GM19455 (cell line): ENCODE results near the gene TRAPPC3.
A peak's percentile ranks its signal among the peaks of the same experiment; 100 is the strongest.
"Not testable (repeated sequence)": the region's sequence is repeated elsewhere in the genome, so short reads cannot be mapped to it uniquely, and the experiment has no call there.

Source experiments
- ATAC-seq: cut with Tn5 transposase; IDR thresholded peaks from one replicate; pipeline ENCODE4 v1.9.1; 2021; ENCODE audit not compliant: unreplicated experiment

The TRAPPC3 gene

GRCh38 chr1:36149237-36149972 lies at the start of gene TRAPPC3:
Gene TRAPPC3, minus strand, starts transcription at chr1:36149486. Its CDS starts 108 bp downstream, at chr1:36149378.
- peak; percentile 80 for ATAC-seq

GRCh38 chr1:36198641-36199040 lies 49.4 kb upstream of the TRAPPC3 start:
- ATAC-seq = no peak

GRCh38 chr1:36196805-36197204 lies 47.5 kb upstream of the TRAPPC3 start:
- not testable (repeated sequence) for ATAC-seq

- ATAC-seq = peak; percentile 73
Measured at GRCh38 chr1:36187800-36188593, 38.7 kb upstream of the TRAPPC3 start.

- ATAC-seq = no peak
Measured at GRCh38 chr1:36183309-36183856, 34.1 kb upstream of the TRAPPC3 start.

- ATAC-seq = no peak
Measured at GRCh38 chr1:36182734-36183133, 33.4 kb upstream of the TRAPPC3 start.

- ATAC-seq = no peak
Measured at GRCh38 chr1:36179220-36179600, 29.9 kb upstream of the TRAPPC3 start.

GRCh38 chr1:36178471-36179219 lies 29.4 kb upstream of the TRAPPC3 start:
- ATAC-seq = no peak

GRCh38 chr1:36177589-36178431 lies 28.5 kb upstream of the TRAPPC3 start:
- ATAC-seq = no peak

- no peak for ATAC-seq
Measured at GRCh38 chr1:36176106-36176949, 27.0 kb upstream of the TRAPPC3 start.

GRCh38 chr1:36175137-36176095 lies 26.1 kb upstream of the TRAPPC3 start:
- no peak for ATAC-seq

GRCh38 chr1:36174713-36175112 lies 25.4 kb upstream of the TRAPPC3 start:
- no peak for ATAC-seq

- ATAC-seq = no peak
Measured at GRCh38 chr1:36172983-36173382, 23.7 kb upstream of the TRAPPC3 start.

GRCh38 chr1:36172017-36172747 lies 22.9 kb upstream of the TRAPPC3 start:
- ATAC-seq = no peak

- ATAC-seq = no peak
Measured at GRCh38 chr1:36170643-36171412, 21.5 kb upstream of the TRAPPC3 start.

GRCh38 chr1:36168514-36168913 lies 19.2 kb upstream of the TRAPPC3 start:
- ATAC-seq = no peak
